ACHN (cell line): Measurements from ENCODE around the gene NELFCD.
"Not testable (repeated sequence)": the region's sequence is repeated elsewhere in the genome, so short reads cannot be mapped to it uniquely, and the experiment has no call there.

Experiments
- DNase-seq: peaks from one replicate; pipeline ENCODE4 v3.0.0-alpha.2; 2015
- in situ Hi-C: cut with HindIII; loops from 2 replicates; pipeline ENCODE4 v1.10.0; 2017; ENCODE audit warnings: low sequenced_read_pairs, low pct_ligation_motif_present, low pct_unique_long_range_greater_than_20kb

The NELFCD gene

GRCh38 chr20:58970146-58970545 lies 10.9 kb upstream of the NELFCD start:
- no peak for DNase-seq
- in situ Hi-C loops: no loop called here

GRCh38 chr20:58971429-58971828 lies 9.6 kb upstream of the NELFCD start:
- DNase-seq: no peak
- in situ Hi-C loops: no loop called here

GRCh38 chr20:58973179-58973578 lies 7.9 kb upstream of the NELFCD start:
- in situ Hi-C loops: no loop called here
- no peak for DNase-seq

GRCh38 chr20:58973866-58974265 lies 7.2 kb upstream of the NELFCD start:
- in situ Hi-C loops: no loop called here

GRCh38 chr20:58975353-58975752 lies 5.7 kb upstream of the NELFCD start:
- DNase-seq: no peak
- in situ Hi-C loops: no loop called here

More at GRCh38 chr20:58973866-58974265, 7.2 kb upstream of the NELFCD start:
- DNase-seq: no peak

GRCh38 chr20:58976061-58976730 lies 4.9 kb upstream of the NELFCD start:
- in situ Hi-C loops: no loop called here

GRCh38 chr20:58978351-58979190 lies 2.5 kb upstream of the NELFCD start:
- no peak for DNase-seq
- in situ Hi-C loops: no loop called here

More at GRCh38 chr20:58976061-58976730, 4.9 kb upstream of the NELFCD start:
- no peak for DNase-seq

- in situ Hi-C loops: no loop called here
- DNase-seq: no peak
Measured at GRCh38 chr20:58981628-58982364, 740 bp downstream of the NELFCD start.

- in situ Hi-C loops: no loop called here
Measured at GRCh38 chr20:58982406-58983114, 1.5 kb downstream of the NELFCD start.

GRCh38 chr20:58983115-58983468 lies 2.0 kb downstream of the NELFCD start:
- in situ Hi-C loops, DNase-seq: not testable (repeated sequence)

More at GRCh38 chr20:58982406-58983114, 1.5 kb downstream of the NELFCD start:
- no peak for DNase-seq

GRCh38 chr20:58984691-58985090 lies 3.6 kb downstream of the NELFCD start:
- in situ Hi-C loops: no loop called here
- DNase-seq: no peak

GRCh38 chr20:58985656-58986055 lies 4.6 kb downstream of the NELFCD start:
- DNase-seq: no peak
- in situ Hi-C loops: no loop called here

- in situ Hi-C loops: no loop called here
- DNase-seq: no peak
Measured at GRCh38 chr20:58986286-58986967, 5.4 kb downstream of the NELFCD start.

GRCh38 chr20:58986968-58987517 lies 6.0 kb downstream of the NELFCD start:
- in situ Hi-C loops: no loop called here
- no peak for DNase-seq

GRCh38 chr20:58987790-58988564 lies 6.9 kb downstream of the NELFCD start:
- in situ Hi-C loops: no loop called here

GRCh38 chr20:58988565-58988882 lies 7.5 kb downstream of the NELFCD start:
- no peak for DNase-seq
- in situ Hi-C loops: no loop called here

More at GRCh38 chr20:58987790-58988564, 6.9 kb downstream of the NELFCD start:
- no peak for DNase-seq

GRCh38 chr20:58989196-58989595 lies 8.1 kb downstream of the NELFCD start:
- in situ Hi-C loops: no loop called here
- DNase-seq: no peak
